ENCODE measurements around the gene TMEM138.

Gene TMEM138

DNA sequence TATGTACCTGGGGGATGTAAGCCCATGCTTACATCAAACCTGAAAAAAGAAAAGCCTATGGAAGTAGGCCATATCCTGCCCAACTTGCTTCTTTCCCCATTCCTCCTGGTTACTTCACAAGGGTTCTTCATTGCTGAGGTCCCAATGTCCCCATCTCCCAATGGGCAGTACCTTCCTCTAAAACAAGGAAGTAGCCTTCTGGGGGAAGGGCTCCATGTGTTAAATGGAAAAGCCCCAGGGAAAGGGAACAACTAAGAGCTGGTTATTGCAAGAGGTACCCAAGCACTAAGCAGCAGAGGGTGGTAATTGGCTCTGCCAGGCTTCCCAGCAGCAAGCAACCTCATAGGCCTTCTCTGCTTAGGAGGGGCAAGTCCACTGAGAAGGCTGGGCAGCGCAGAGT lies 41.5 kb downstream of the TMEM138 start:
- in situ Hi-C loops (cut with MboI; ENCODE audit: low sequenced_read_pairs): no loop called here

- in situ Hi-C loops (cut with MboI; ENCODE audit: low sequenced_read_pairs): no loop called here
Observed at GRCh38 chr11:61404103-61404502, 41.9 kb downstream of the TMEM138 start.

DNA sequence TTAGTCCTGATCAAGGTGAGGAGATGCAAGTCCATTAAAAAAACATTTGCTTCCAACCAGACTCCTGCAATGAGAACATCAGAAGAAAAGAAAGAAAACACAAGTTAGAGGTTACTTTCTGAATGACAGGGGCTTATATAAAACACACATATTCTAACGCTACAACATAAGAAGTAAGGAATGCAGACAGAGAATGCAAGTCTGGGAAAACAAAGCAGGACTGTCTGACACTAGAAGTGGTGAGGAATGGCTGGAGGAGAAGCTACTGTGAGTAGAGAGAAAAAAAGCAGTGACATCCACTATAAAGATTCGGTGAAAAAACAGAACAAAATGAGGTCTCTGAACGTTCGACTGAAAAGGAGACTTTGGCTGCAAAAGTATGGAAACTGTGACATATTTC lies 42.5 kb downstream of the TMEM138 start:
- in situ Hi-C loops (cut with MboI; ENCODE audit: low sequenced_read_pairs): no loop called here

DNA sequence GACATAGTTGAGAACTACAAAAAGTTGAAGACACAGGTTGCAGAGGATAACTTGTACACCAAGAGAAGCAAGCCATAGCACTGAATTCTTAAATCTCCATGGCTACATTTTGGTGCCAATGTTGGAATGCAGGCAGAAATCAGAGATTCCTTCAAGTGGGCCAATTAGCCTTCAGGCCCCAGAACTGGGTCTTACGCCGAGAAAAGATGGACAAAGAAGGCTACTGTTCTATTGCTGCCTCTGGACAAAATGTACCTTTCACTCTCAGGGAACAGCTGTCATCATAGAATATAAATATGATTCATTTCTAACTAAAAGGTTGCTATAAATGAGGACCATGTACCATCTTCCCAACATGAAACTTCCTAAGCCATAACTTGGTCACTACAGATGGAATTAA lies 43.9 kb downstream of the TMEM138 start:
- in situ Hi-C loops (cut with MboI; ENCODE audit: low sequenced_read_pairs): no loop called here

DNA sequence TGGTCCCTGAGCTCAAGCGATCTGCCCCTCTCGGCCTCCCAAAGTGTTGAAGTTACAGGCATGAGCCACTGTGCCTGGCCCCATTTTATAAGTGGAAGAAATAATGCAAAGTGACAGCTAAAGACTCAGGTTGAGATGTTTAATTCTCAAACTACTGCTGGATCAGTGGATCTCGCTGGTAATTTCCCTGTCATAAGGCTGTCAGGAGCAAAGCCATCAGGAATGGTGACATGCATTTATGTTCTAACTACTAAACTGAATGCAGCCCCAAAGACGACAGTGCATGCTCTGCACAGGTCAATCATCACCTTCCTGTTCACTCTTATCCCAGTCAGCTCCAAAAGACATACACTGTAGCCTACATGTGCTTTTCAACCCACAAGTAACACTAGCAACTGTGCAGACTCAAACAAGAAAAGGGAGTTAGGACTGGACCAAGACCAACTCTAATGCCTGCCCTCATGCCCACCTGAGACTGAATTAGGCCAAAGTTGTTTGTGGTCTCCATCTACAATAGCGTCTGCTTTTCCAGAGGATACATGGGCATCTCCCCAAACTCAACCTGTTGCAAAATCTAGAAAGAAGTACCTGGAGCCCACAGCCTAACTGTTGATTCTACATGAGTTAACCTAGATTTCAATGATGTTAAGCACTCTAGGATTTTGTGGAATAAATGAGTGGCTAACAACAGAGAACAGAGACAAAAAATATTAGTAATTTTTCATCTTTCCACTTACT lies 45.0 kb downstream of the TMEM138 start:
- in situ Hi-C loops (cut with MboI; ENCODE audit: low sequenced_read_pairs): no loop called here

DNA sequence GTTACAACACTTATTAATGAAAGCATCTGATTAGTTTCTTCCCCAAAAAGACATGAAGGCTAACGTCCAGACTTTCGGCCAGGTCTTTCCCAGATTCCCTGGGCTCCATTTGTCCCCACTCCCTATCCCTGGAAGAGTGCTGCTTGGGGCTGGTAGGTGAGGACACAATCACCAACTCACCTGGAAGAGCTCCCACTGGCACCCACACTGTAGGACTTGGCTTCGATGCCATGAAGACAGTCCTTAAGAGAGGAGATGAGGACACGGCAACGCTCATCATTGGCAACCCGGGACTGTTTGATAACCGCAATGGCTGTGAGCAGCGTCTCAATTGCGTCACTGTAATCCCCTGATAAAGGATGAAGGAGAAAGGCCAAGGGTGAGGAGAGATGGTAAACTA lies 49.4 kb downstream of the TMEM138 start:
- in situ Hi-C loops (cut with MboI; ENCODE audit: low sequenced_read_pairs): no loop called here

GRCh38 chr11:61413496-61413895 lies 51.3 kb downstream of the TMEM138 start:
- in situ Hi-C loops (cut with MboI; ENCODE audit: low sequenced_read_pairs): no loop called here

GRCh38 chr11:61414547-61414946 lies 52.4 kb downstream of the TMEM138 start:
- in situ Hi-C loops (cut with MboI; ENCODE audit: low sequenced_read_pairs): no loop called here

- in situ Hi-C loops (cut with MboI; ENCODE audit: low sequenced_read_pairs): no loop called here
Observed at GRCh38 chr11:61415381-61415780, 53.2 kb downstream of the TMEM138 start.

- in situ Hi-C loops (cut with MboI; ENCODE audit: low sequenced_read_pairs): no loop called here
Observed at GRCh38 chr11:61416941-61417340, 54.8 kb downstream of the TMEM138 start.

DNA sequence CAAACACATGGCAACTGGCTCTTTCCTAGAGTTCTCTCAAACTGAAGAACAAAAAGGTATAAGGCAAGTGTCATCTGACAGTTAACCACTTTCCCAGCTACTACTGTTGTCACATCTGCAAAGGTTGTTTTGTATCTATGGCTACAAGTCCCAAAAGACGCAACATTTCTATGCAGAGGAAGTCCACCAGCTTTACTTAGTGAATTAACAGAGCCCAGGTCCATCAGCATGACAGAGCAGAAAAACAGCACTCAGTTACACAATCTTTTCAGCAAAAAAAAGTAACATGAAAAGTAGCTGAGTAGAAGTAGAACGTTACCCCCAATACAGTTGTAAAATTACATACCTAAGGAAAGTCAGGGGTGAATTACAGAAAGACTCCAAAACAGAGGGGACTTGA lies 55.5 kb downstream of the TMEM138 start:
- in situ Hi-C loops (cut with MboI; ENCODE audit: low sequenced_read_pairs): no loop called here

GRCh38 chr11:61418136-61418535 lies 56.0 kb downstream of the TMEM138 start:
- in situ Hi-C loops (cut with MboI; ENCODE audit: low sequenced_read_pairs): no loop called here
